H9 (cell line): ENCODE measurements around the gene GSTP1. TPM values are rescaled to one million over a fixed set of nuclear protein-coding genes. Genes with fewer than 3 reads are reported as not detected.

Experiments
- DNase-seq: peaks from one replicate; pipeline ENCODE4 v3.0.0-alpha.2; 2017
- H2AFZ ChIP-seq: one replicate; pipeline ENCODE4 v1.6.1; 2013; ENCODE audit warnings: mild to moderate bottlenecking, low read length, control low read depth, moderate library complexity
- H2AK5ac ChIP-seq: 2 replicates; pipeline ENCODE4 v1.6.1; 2013; ENCODE audit warnings: low read length, control low read depth, mixed read lengths; ENCODE audit not compliant: insufficient read length
- H2BK120ac ChIP-seq: one replicate; pipeline ENCODE4 v1.6.1; 2013; ENCODE audit warnings: low read depth, mild to moderate bottlenecking, low read length, control low read depth, inconsistent platforms; ENCODE audit not compliant: poor library complexity, severe bottlenecking
- H2BK12ac ChIP-seq: 2 replicates; pipeline ENCODE4 v1.6.1; 2013; ENCODE audit warnings: low read length, control low read depth, mixed read lengths, low read depth; ENCODE audit not compliant: insufficient read length
- H2BK15ac ChIP-seq: 2 replicates; pipeline ENCODE4 v1.6.1; 2013; ENCODE audit warnings: low read depth, low read length, control low read depth
- H2BK20ac ChIP-seq: one replicate; pipeline ENCODE4 v1.6.1; 2013; ENCODE audit warnings: low read depth, mild to moderate bottlenecking, low read length, control low read depth, inconsistent platforms; ENCODE audit not compliant: poor library complexity, severe bottlenecking
- H2BK5ac ChIP-seq: 2 replicates; pipeline ENCODE4 v1.6.1; 2013; ENCODE audit warnings: low read length, control low read depth, mixed read lengths; ENCODE audit not compliant: insufficient read length
- H3K14ac ChIP-seq: 2 replicates; pipeline ENCODE4 v1.6.1; 2013; ENCODE audit warnings: low read length, control low read depth; ENCODE audit not compliant: insufficient read depth
- H3K18ac ChIP-seq: 2 replicates; pipeline ENCODE4 v1.6.1; 2013; ENCODE audit warnings: low read depth, mild to moderate bottlenecking, mixed read lengths, low read length, control low read depth; ENCODE audit not compliant: insufficient read length
- H3K23ac ChIP-seq: 2 replicates; pipeline ENCODE4 v1.6.1; 2013; ENCODE audit warnings: low read length, control low read depth, mixed read lengths, low read depth; ENCODE audit not compliant: insufficient read length
- H3K23me2 ChIP-seq: 2 replicates; pipeline ENCODE4 v1.6.1; 2013; ENCODE audit warnings: low read depth, mild to moderate bottlenecking, mixed read lengths, low read length, control low read depth; ENCODE audit not compliant: insufficient read length, poor library complexity, severe bottlenecking
- H3K27ac ChIP-seq: 2 replicates; pipeline ENCODE4 v1.5.1; 2013; ENCODE audit warnings: low read length, control low read depth, mixed read lengths, low read depth; ENCODE audit not compliant: insufficient read length
- H3K27me3 ChIP-seq: 2 replicates; pipeline ENCODE4 v1.6.1; 2013; ENCODE audit warnings: low read length, control low read depth, inconsistent platforms; ENCODE audit not compliant: insufficient read depth
- H3K4ac ChIP-seq: 2 replicates; pipeline ENCODE4 v1.6.1; 2013; ENCODE audit warnings: low read depth, mild to moderate bottlenecking, control low read depth, inconsistent platforms, low read length, moderate library complexity
- H3K4me1 ChIP-seq: 2 replicates; pipeline ENCODE4 v1.6.1; 2013; ENCODE audit warnings: low read length, control low read depth, inconsistent platforms; ENCODE audit not compliant: insufficient read depth
- H3K4me2 ChIP-seq: 2 replicates; pipeline ENCODE4 v1.6.1; 2013; ENCODE audit warnings: low read length, control low read depth, mixed read lengths; ENCODE audit not compliant: insufficient read length, insufficient read depth
- H3K56ac ChIP-seq: 2 replicates; pipeline ENCODE4 v1.6.1; 2013; ENCODE audit warnings: low read depth, mild to moderate bottlenecking, mixed read lengths, low read length, control low read depth; ENCODE audit not compliant: insufficient read length
- H3K79me1 ChIP-seq: 2 replicates; pipeline ENCODE4 v1.6.1; 2013; ENCODE audit warnings: low read depth, mild to moderate bottlenecking, moderate library complexity, low read length, control low read depth, inconsistent platforms; ENCODE audit not compliant: insufficient read depth, poor library complexity, severe bottlenecking
- H3K79me2 ChIP-seq: 2 replicates; pipeline ENCODE4 v1.6.1; 2013; ENCODE audit warnings: low read length, control low read depth, inconsistent platforms; ENCODE audit not compliant: insufficient read depth
- H3K9ac ChIP-seq: 2 replicates; pipeline ENCODE4 v1.6.1; 2013; ENCODE audit warnings: low read length, control low read depth, mixed read lengths; ENCODE audit not compliant: insufficient read length; ENCODE audit errors: extremely low read depth
- H3K9me3 ChIP-seq: one replicate; pipeline ENCODE4 v1.6.1; 2013; ENCODE audit warnings: low read depth, low read length, inconsistent platforms; ENCODE audit not compliant: control insufficient read depth
- H3T11ph ChIP-seq: one replicate; pipeline ENCODE4 v1.6.1; 2013; ENCODE audit warnings: mild to moderate bottlenecking, low read length, control low read depth, inconsistent platforms
- H4K20me1 ChIP-seq: one replicate; pipeline ENCODE4 v1.6.1; 2013; ENCODE audit not compliant: control insufficient read depth, insufficient read length, insufficient read depth
- H4K5ac ChIP-seq: 2 replicates; pipeline ENCODE4 v1.6.1; 2013; ENCODE audit warnings: low read depth, mild to moderate bottlenecking, mixed read lengths, low read length, control low read depth; ENCODE audit not compliant: insufficient read length
- H4K8ac ChIP-seq: replicated peaks from 2 replicates; pipeline ENCODE4 v1.6.1; 2013; ENCODE audit warnings: low read length, control low read depth, mixed read lengths, low read depth; ENCODE audit not compliant: insufficient read length
- H4K91ac ChIP-seq: 2 replicates; pipeline ENCODE4 v1.6.1; 2013; ENCODE audit warnings: low read depth, mild to moderate bottlenecking, moderate library complexity, mixed read lengths, low read length, control low read depth; ENCODE audit not compliant: insufficient read length
- H3K27ac Mint-ChIP-seq, 3 experiments: 2 replicates in 2 of 3; 3 replicates in 1 of 3; pipeline ENCODE4 v1.8.0; 2020 to 2021; ENCODE audit warnings: mixed read lengths in 3 of 3, mild to moderate bottlenecking in 1 of 3, moderate library complexity in 1 of 3
- H3K27me3 Mint-ChIP-seq: 2 replicates; pipeline ENCODE4 v1.8.0; 2021; ENCODE audit warnings: low read depth, mild to moderate bottlenecking, moderate library complexity, mixed read lengths
- H3K36me3 Mint-ChIP-seq, 3 experiments: 2 replicates in 2 of 3; 3 replicates in 1 of 3; pipeline ENCODE4 v1.8.0; 2020 to 2021; ENCODE audit warnings: low read depth in 3 of 3, mixed read lengths in 3 of 3; ENCODE audit not compliant: insufficient read depth in 1 of 3
- H3K4me1 Mint-ChIP-seq, 2 experiments: 2 replicates each; pipeline ENCODE4 v1.8.0; 2020; ENCODE audit warnings: mixed read lengths in 2 of 2
- H3K4me3 Mint-ChIP-seq, 2 experiments: 2 replicates in 1 of 2; 3 replicates in 1 of 2; pipeline ENCODE4 v1.8.0; 2020 to 2021; ENCODE audit warnings: mild to moderate bottlenecking in 2 of 2, mixed read lengths in 2 of 2, moderate library complexity in 1 of 2
- H3K9me3 Mint-ChIP-seq, 2 experiments: 2 replicates in 1 of 2; 3 replicates in 1 of 2; pipeline ENCODE4 v1.8.0; 2020; ENCODE audit warnings: mild to moderate bottlenecking in 2 of 2, mixed read lengths in 2 of 2, moderate library complexity in 1 of 2
- CTCF ChIP-seq: fragments of 200-600 bp; sonication (generic); conservative IDR thresholded peaks from 3 replicates; pipeline ENCODE4 v1.8.0; 2021; ENCODE audit warnings: antibody characterized with exemption, mild to moderate bottlenecking
- WGBS: extraction: QIAGEN DNeasy Blood & Tissue Kit; methylation state at CpG from one replicate; pipeline ENCODE4 v1.1.7; 2013; ENCODE audit warnings: missing lambda C conversion rate, low lambda C conversion rate, mixed read lengths; ENCODE audit not compliant: insufficient read length; ENCODE audit errors: extremely low coverage; 5-methylcytosine and 5-hydroxymethylcytosine counted together
- total RNA-seq: library from RNA; stranded (reverse); gene quantifications from 2 replicates; pipeline ENCODE4 v1.2.1, GENCODE V29; 2021

Gene GSTP1
- total RNA-seq, 1 experiment from 2014 or later, result 1,469 TPM

- H3K56ac ChIP-seq, result no peak overlapping the region
- H3K9me3 Mint-ChIP-seq, result peaks cover 6% of the 10 kb centered on the region in 2 experiments; a peak in 4 of 5 replicates
- H3K18ac ChIP-seq, result no peak overlapping the region
- no peak overlapping the region for H2BK120ac ChIP-seq
- H3K14ac ChIP-seq, result no peak overlapping the region
- H3K4me1 ChIP-seq, result no peaks in the 10 kb centered on the region
- H2BK20ac ChIP-seq, result no peak overlapping the region
- no peak overlapping the region for H2AK5ac ChIP-seq
- H3K27ac ChIP-seq, result no peak overlapping the region
- no peak overlapping the region for H3K4ac ChIP-seq
- WGBS, result no CpG with 5 or more reads among the region's 9 CpGs
- H3K9ac ChIP-seq, result peak overlapping the region; percentile 39
- no peaks in the 10 kb centered on the region for H3K79me1 ChIP-seq
- H3K27me3 ChIP-seq, result no peaks in the 10 kb centered on the region
- no peak overlapping the region for H3K23ac ChIP-seq
- H3K4me1 Mint-ChIP-seq, result peaks cover 35 to 38% of the 10 kb centered on the region in 2 experiments
- no peak overlapping the region for H4K91ac ChIP-seq
- no peak overlapping the region for H2BK12ac ChIP-seq
- no peaks in the 10 kb centered on the region for H4K20me1 ChIP-seq
- H3K23me2 ChIP-seq, result peaks cover 9% of the 10 kb centered on the region
- H3K9me3 ChIP-seq, result no peaks in the 10 kb centered on the region
- peak overlapping the region; percentile 88 to 95 for H3K4me3 Mint-ChIP-seq
- no peaks in the 10 kb centered on the region for H3K79me2 ChIP-seq
- H4K8ac ChIP-seq, result no peak overlapping the region
- no peak for DNase-seq
- peak overlapping the region; percentile 77 for H3K4me2 ChIP-seq
- peaks cover 9% of the 10 kb centered on the region; the same call in 1 of the 2 replicates for H3K27me3 Mint-ChIP-seq
- H4K5ac ChIP-seq, result no peak overlapping the region
- H3K27ac Mint-ChIP-seq, result peak overlapping the region in 2 of 3 experiments; percentile 16 to 90; a peak in 4 of 7 replicates
- no peak overlapping the region for H2AFZ ChIP-seq
- no peak overlapping the region for H2BK5ac ChIP-seq
- no peak overlapping the region for H2BK15ac ChIP-seq
- no peak for TF ChIP-seq CTCF
- H3K36me3 Mint-ChIP-seq, result peaks cover 13 to 38% (median 36%) of the 10 kb centered on the region in 3 experiments
- H3T11ph ChIP-seq, result no peak overlapping the region
These were observed 23.9 kb downstream of the GSTP1 start for GRCh38 chr11:67607507-67607906.
